Keratinocyte (primary cell): ENCODE data around the gene NRG2. TPM values are rescaled to one million over a fixed set of nuclear protein-coding genes. Genes with fewer than 3 reads are reported as not detected.

Experiments used
- DNase-seq: peaks from one replicate; pipeline ENCODE4 v3.0.0-alpha.2; 2011; ENCODE audit warnings: low read depth, missing footprints, low spot score
- FAIRE-seq: peaks from 2 replicates; lab custom pipeline; 2011; peaks lifted over from hg19 to GRCh38; lab: Jason Lieb, UNC
- H2AFZ ChIP-seq: 2 replicates; pipeline ENCODE4 v1.6.0; 2012; ENCODE audit warnings: low read length, control low read depth, inconsistent platforms; ENCODE audit not compliant: control insufficient read depth
- H3K27ac ChIP-seq: 2 replicates; pipeline ENCODE4 v1.5.1; 2011; ENCODE audit warnings: low read length; ENCODE audit not compliant: control insufficient read depth, insufficient read depth
- H3K27me3 ChIP-seq: 3 replicates; pipeline ENCODE4 v1.6.0; 2011; ENCODE audit warnings: low read length; ENCODE audit not compliant: control insufficient read depth, insufficient read depth; ENCODE audit errors: extremely low read depth
- H3K36me3 ChIP-seq, 2 experiments: 2 replicates in 1 of 2; 3 replicates in 1 of 2; pipeline ENCODE4 v1.5.1; 2011; ENCODE audit warnings: low read length in 2 of 2, mild to moderate bottlenecking in 1 of 2; ENCODE audit not compliant: control insufficient read depth in 2 of 2, insufficient read depth in 2 of 2; ENCODE audit errors: extremely low read depth in 1 of 2
- H3K4me1 ChIP-seq: 3 replicates; pipeline ENCODE4 v1.5.1; 2011; ENCODE audit warnings: low read length; ENCODE audit not compliant: control insufficient read depth, insufficient read depth; ENCODE audit errors: extremely low read depth
- H3K4me2 ChIP-seq: 3 replicates; pipeline ENCODE4 v1.6.0; 2011; ENCODE audit warnings: low read depth, low read length; ENCODE audit not compliant: control insufficient read depth, insufficient read depth; ENCODE audit errors: extremely low read depth
- H3K4me3 ChIP-seq, 3 experiments: fragments of 200-600 bp in 1 of 3; sonication (generic) in 1 of 3; 2 replicates in 2 of 3; 3 replicates in 1 of 3; pipeline ENCODE4 v1.5.1; 2011 to 2016; ENCODE audit warnings: low read length in 3 of 3, mild to moderate bottlenecking in 3 of 3, control low read depth in 2 of 3, inconsistent platforms in 1 of 3, low read depth in 1 of 3, mixed read lengths in 1 of 3, mixed run types in 1 of 3, moderate library complexity in 1 of 3; ENCODE audit not compliant: control insufficient read depth in 2 of 3, insufficient read depth in 2 of 3; ENCODE audit errors: extremely low read depth in 1 of 3
- H3K79me2 ChIP-seq: 2 replicates; pipeline ENCODE4 v1.6.0; 2012; ENCODE audit warnings: low read length; ENCODE audit not compliant: control insufficient read depth, insufficient read depth
- H3K9ac ChIP-seq: 3 replicates; pipeline ENCODE4 v1.6.0; 2011; ENCODE audit warnings: low read length; ENCODE audit not compliant: control insufficient read depth, insufficient read depth; ENCODE audit errors: extremely low read depth
- H3K9me1 ChIP-seq: 3 replicates; pipeline ENCODE4 v1.6.0; 2011; ENCODE audit warnings: low read length; ENCODE audit not compliant: control insufficient read depth, insufficient read depth; ENCODE audit errors: extremely low read depth
- H3K9me3 ChIP-seq: 2 replicates; pipeline ENCODE4 v1.5.1; 2012; ENCODE audit warnings: low read depth, low read length; ENCODE audit not compliant: control insufficient read depth
- H4K20me1 ChIP-seq: 3 replicates; pipeline ENCODE4 v1.6.0; 2011; ENCODE audit warnings: low read length; ENCODE audit not compliant: control insufficient read depth, insufficient read depth; ENCODE audit errors: extremely low read depth
- CTCF ChIP-seq, 3 experiments: IDR thresholded peaks in 1 of 3; conservative IDR thresholded peaks in 1 of 3; optimal IDR thresholded peaks in 1 of 3; 2 replicates in 2 of 3; 3 replicates in 1 of 3; pipeline versions ENCODE3 to v1.5.1; 2011; ENCODE audit warnings: low read length in 3 of 3, mild to moderate bottlenecking in 3 of 3, moderate library complexity in 2 of 3, control low read depth in 1 of 3, inconsistent platforms in 1 of 3; ENCODE audit not compliant: insufficient read depth in 2 of 3; ENCODE audit errors: extremely low read depth in 1 of 3
- EZH2 ChIP-seq: IDR thresholded peaks from one replicate; pipeline ENCODE4 v1.6.1; 2012; ENCODE audit warnings: inconsistent platforms, mild to moderate bottlenecking, low read length, moderate library complexity
- dilution Hi-C: fragments of 300-500 bp; cut with MboI; formaldehyde crosslinking; loops from one replicate; pipeline ENCODE4 v1.7.0; 2020; ENCODE audit warnings: low sequenced_read_pairs; ENCODE audit not compliant: extremely low pct_ligation_motif_present
- polyA plus RNA-seq, 5 experiments: library from polyadenylated mRNA; depleted of rRNA in 3 of 5; stranded (reverse) in 3 of 5; stranded (forward) in 1 of 5; unstranded in 1 of 5; fragments of >200 nt; gene quantifications; 1 replicate in 1 of 5; 2 replicates in 3 of 5; 3 replicates in 1 of 5; pipeline versions ENCODE4 v1.2.1 to v1.2.3, GENCODE V29; 2011 to 2012; ENCODE audit warnings: missing spikeins in 2 of 5, low read depth in 1 of 5, low replicate concordance in 1 of 5

NRG2 gene
- polyA plus RNA-seq, 1 donor (not counting 4 experiments of a cell fraction or from before 2014, with no cell fraction given) = 0.13 TPM

DNA sequence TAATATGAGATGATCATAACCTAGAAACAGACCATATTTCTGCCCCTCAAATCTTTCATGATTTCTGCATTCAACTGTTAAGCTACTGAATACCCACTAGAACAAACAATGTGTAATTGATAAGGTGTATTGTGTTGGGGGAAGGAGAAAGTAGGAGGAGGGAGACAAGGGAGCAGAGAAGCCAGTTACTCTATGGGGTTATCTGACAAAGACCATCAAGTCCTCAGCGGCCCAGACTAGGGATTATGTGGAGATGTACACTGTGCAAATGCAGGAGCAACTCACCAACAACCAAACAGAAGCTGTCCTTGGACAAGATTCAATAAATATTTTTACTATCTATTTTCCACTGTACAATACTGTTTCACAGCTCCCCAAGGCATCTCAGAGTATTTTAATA is 2.7 kb downstream of the NRG2 start:
- Histone ChIP-seq H3K9me3 (no peaks in the 10 kb centered on the region), H3K9me1 (no peaks in the 10 kb centered on the region), H3K4me1 (peaks cover 17% of the 10 kb centered on the region), H3K27ac (no peak overlapping the region), H3K79me2 (no peaks in the 10 kb centered on the region), H2AFZ (no peak overlapping the region), H3K27me3 (peaks cover 18% of the 10 kb centered on the region), H4K20me1 (no peaks in the 10 kb centered on the region), H3K36me3 (no peaks in the 10 kb centered on the region), H3K9ac (no peak overlapping the region), H3K4me2 (no peak overlapping the region), H3K4me3 (no peak overlapping the region)
- FAIRE-seq (no peak), DNase-seq (no peak)
- TF ChIP-seq EZH2 (no peak), CTCF (optimal IDR thresholded peaks at IDR 0.05 in 1 of 3, IDR thresholded peaks at IDR 0.05 in 1 of 3, conservative IDR thresholded peaks at IDR 0.05 in 1 of 3; ENCODE audit: extremely low read depth in 1 of 3, insufficient read depth in 2 of 3, low read length in 3 of 3) (no peak)
- dilution Hi-C loops = no loop called here

GRCh38 chr5:140039561-140039960 is 3.5 kb downstream of the NRG2 start:
- no peaks in the 10 kb centered on the region for H4K20me1 ChIP-seq
- no peak overlapping the region for H3K9ac ChIP-seq
- H3K27ac ChIP-seq = no peak overlapping the region
- no peaks in the 10 kb centered on the region for H3K9me1 ChIP-seq
- H2AFZ ChIP-seq = no peak overlapping the region
- H3K4me1 ChIP-seq = peaks cover 17% of the 10 kb centered on the region
- H3K36me3 ChIP-seq = no peaks in the 10 kb centered on the region
- no peaks in the 10 kb centered on the region for H3K9me3 ChIP-seq
- no peak overlapping the region for H3K4me2 ChIP-seq
- dilution Hi-C loops = no loop called here
- no peaks in the 10 kb centered on the region for H3K79me2 ChIP-seq
- DNase-seq (no peak), FAIRE-seq (no peak)
- peaks cover 15% of the 10 kb centered on the region for H3K27me3 ChIP-seq
- no peak overlapping the region for H3K4me3 ChIP-seq
- TF ChIP-seq EZH2 (no peak), CTCF (optimal IDR thresholded peaks at IDR 0.05 in 1 of 3, IDR thresholded peaks at IDR 0.05 in 1 of 3, conservative IDR thresholded peaks at IDR 0.05 in 1 of 3; ENCODE audit: extremely low read depth in 1 of 3, insufficient read depth in 2 of 3, low read length in 3 of 3) (no peak)
